Small intestine (tissue), 7 donors: ENCODE results near the gene ZNF532. TPM values are rescaled to one million over a fixed set of nuclear protein-coding genes. Genes with fewer than 3 reads are reported as not detected.
A peak's percentile ranks its signal among the peaks of the same experiment; 100 is the strongest.

ENCODE experiments used
- DNase-seq, 2 donors: peaks; one replicate each; pipeline versions ENCODE4 v3.0.0 to v3.0.0-alpha.2; 2013
- FAIRE-seq: peaks from 2 replicates; lab custom pipeline; 2012; peaks lifted over from hg19 to GRCh38; lab: Jason Lieb, UNC
- H3K27ac ChIP-seq, 3 donors: one replicate each; pipeline ENCODE4 v1.5.1; 2013; ENCODE audit warnings: low read length in 2 of 3, mild to moderate bottlenecking in 2 of 3, control low read depth in 1 of 3, inconsistent platforms in 1 of 3, low read depth in 1 of 3, moderate library complexity in 1 of 3
- H3K27me3 ChIP-seq, 3 donors: one replicate each; pipeline ENCODE4 v1.6.1; 2013; ENCODE audit warnings: low read length in 3 of 3, inconsistent platforms in 1 of 3; ENCODE audit not compliant: control insufficient read depth in 3 of 3, insufficient read depth in 3 of 3
- H3K36me3 ChIP-seq, 3 donors: one replicate each; pipeline ENCODE4 v1.6.1; 2013; ENCODE audit warnings: low read length in 3 of 3, inconsistent platforms in 1 of 3, low read depth in 1 of 3, mild to moderate bottlenecking in 1 of 3, moderate library complexity in 1 of 3; ENCODE audit not compliant: control insufficient read depth in 3 of 3, insufficient read depth in 2 of 3
- H3K4me1 ChIP-seq, 3 donors: one replicate each; pipeline ENCODE4 v1.6.1; 2013; ENCODE audit warnings: low read length in 2 of 3, inconsistent platforms in 1 of 3, low read depth in 1 of 3, mild to moderate bottlenecking in 1 of 3, moderate library complexity in 1 of 3; ENCODE audit not compliant: control insufficient read depth in 3 of 3, insufficient read depth in 2 of 3
- H3K4me3 ChIP-seq, 3 donors: one replicate each; pipeline ENCODE4 v1.5.1; 2013; ENCODE audit warnings: low read length in 3 of 3, control low read depth in 1 of 3, inconsistent platforms in 1 of 3, low read depth in 1 of 3, mild to moderate bottlenecking in 1 of 3, moderate library complexity in 1 of 3
- H3K9me3 ChIP-seq, 2 donors: one replicate each; pipeline ENCODE4 v1.6.1; 2013; ENCODE audit warnings: low read depth in 1 of 2, low read length in 1 of 2; ENCODE audit not compliant: control insufficient read depth in 2 of 2, insufficient read depth in 1 of 2
- WGBS, 3 donors: extraction: QIAGEN DNeasy Blood & Tissue Kit; methylation state at CpG; one replicate each; pipeline ENCODE4 v1.1.7; 2013; 5-methylcytosine and 5-hydroxymethylcytosine counted together
- polyA plus RNA-seq, 4 donors: library from polyadenylated mRNA; stranded (reverse) in 3 of 4; unstranded in 1 of 4; fragments of 200-250 nt in 3 of 4; fragments of 120-200 nt in 1 of 4; gene quantifications; one replicate each; pipeline versions ENCODE4 v1.2.1 to v1.2.3, GENCODE V29; 2013
- donor health status: healthy with polysubstance abuse.
- donor health status: control.
- donor health status: control.
- donor health status: Bipolar disorder and iron deficiency.
- donor health status: healthy.

ZNF532 gene
- polyA plus RNA-seq, 4 donors: 1.3 to 23.4 (median 4.9) TPM

- Histone ChIP-seq H3K9me3 (no peaks in the 10 kb centered on the region), H3K4me1 (no peaks in the 10 kb centered on the region), H3K36me3 (peaks cover 0 to 25% (median 0%) of the 10 kb centered on the region in 3 donors), H3K4me3 (no peak overlapping the region), H3K27ac (no peak overlapping the region), H3K27me3 (no peaks in the 10 kb centered on the region)
- WGBS, 3 donors: 65 to 72% (median 72%) methylated on average over 6 of the region's 6 CpGs
- DNase-seq (no peak), FAIRE-seq (no peak)
These were observed 30.3 kb downstream of the ZNF532 start for GRCh38 chr18:58894930-58895329.

GRCh38 chr18:58895385-58895784, 30.7 kb downstream of the ZNF532 start:
- FAIRE-seq (no peak), DNase-seq (no peak)
- H3K27ac ChIP-seq: no peak overlapping the region

GRCh38 chr18:58896268-58896667, 31.6 kb downstream of the ZNF532 start:
- no peak overlapping the region for H3K4me3 ChIP-seq
- H3K9me3 ChIP-seq: no peaks in the 10 kb centered on the region
- FAIRE-seq (no peak), DNase-seq (no peak)
- H3K27me3 ChIP-seq: no peaks in the 10 kb centered on the region
- 77 to 92% (median 91%) methylated on average over 2 of the region's 2 CpGs for WGBS, 3 donors
- no peaks in the 10 kb centered on the region for H3K4me1 ChIP-seq
- no peak overlapping the region for H3K27ac ChIP-seq
- peaks cover 0 to 29% (median 0%) of the 10 kb centered on the region in 3 donors for H3K36me3 ChIP-seq

More at GRCh38 chr18:58895385-58895784, 30.7 kb downstream of the ZNF532 start:
- peaks cover 0 to 30% (median 0%) of the 10 kb centered on the region in 3 donors for H3K36me3 ChIP-seq
- no peaks in the 10 kb centered on the region for H3K4me1 ChIP-seq
- no peaks in the 10 kb centered on the region for H3K9me3 ChIP-seq
- no peak overlapping the region for H3K4me3 ChIP-seq
- no peaks in the 10 kb centered on the region for H3K27me3 ChIP-seq
- WGBS, 3 donors: 73 to 80% (median 80%) methylated on average over 6 of the region's 6 CpGs

GRCh38 chr18:58896734-58897508, 32.2 kb downstream of the ZNF532 start:
- peaks cover 0 to 36% (median 0%) of the 10 kb centered on the region in 3 donors for H3K36me3 ChIP-seq
- no peaks in the 10 kb centered on the region for H3K27me3 ChIP-seq
- no peaks in the 10 kb centered on the region for H3K9me3 ChIP-seq
- H3K4me3 ChIP-seq: no peak overlapping the region
- H3K4me1 ChIP-seq: no peaks in the 10 kb centered on the region
- H3K27ac ChIP-seq: no peak overlapping the region
- FAIRE-seq: no peak
- WGBS, 3 donors: 75 to 87% (median 76%) methylated on average over 8 of the region's 8 CpGs
- no peak for DNase-seq

- no peaks in the 10 kb centered on the region for H3K27me3 ChIP-seq
- DNase-seq (no peak), FAIRE-seq (no peak)
- H3K36me3 ChIP-seq: peaks cover 0 to 39% (median 0%) of the 10 kb centered on the region in 3 donors
- WGBS, 3 donors: 94 to 95% (median 95%) methylated on average over 9 of the region's 9 CpGs
- H3K27ac ChIP-seq: no peak overlapping the region
- H3K4me3 ChIP-seq: no peak overlapping the region
- no peaks in the 10 kb centered on the region for H3K9me3 ChIP-seq
- H3K4me1 ChIP-seq: no peaks in the 10 kb centered on the region
These were observed 33.5 kb downstream of the ZNF532 start for GRCh38 chr18:58898010-58898799.

GRCh38 chr18:58900015-58900649, 35.5 kb downstream of the ZNF532 start:
- Histone ChIP-seq H3K36me3 (peaks cover 0 to 46% (median 0%) of the 10 kb centered on the region in 3 donors), H3K27ac (peak overlapping the region in 1 of 3 donors; percentile 8), H3K4me1 (no peaks in the 10 kb centered on the region), H3K27me3 (no peaks in the 10 kb centered on the region), H3K4me3 (no peak overlapping the region), H3K9me3 (no peaks in the 10 kb centered on the region)
- DNase-seq: no peak
- FAIRE-seq: no peak
- WGBS, 3 donors: 78 to 89% (median 85%) methylated on average over 11 of the region's 11 CpGs

- H3K36me3 ChIP-seq: peaks cover 0 to 39% (median 0%) of the 10 kb centered on the region in 3 donors
- no peaks in the 10 kb centered on the region for H3K4me1 ChIP-seq
- H3K27ac ChIP-seq: no peak overlapping the region
- no peaks in the 10 kb centered on the region for H3K9me3 ChIP-seq
- no peaks in the 10 kb centered on the region for H3K27me3 ChIP-seq
- WGBS, 3 donors: 89 to 97% (median 94%) methylated on average over 11 of the region's 11 CpGs
- no peak for DNase-seq
- no peak for FAIRE-seq
- H3K4me3 ChIP-seq: no peak overlapping the region
These were observed 36.5 kb downstream of the ZNF532 start for GRCh38 chr18:58901143-58901542.

GRCh38 chr18:58901783-58902182, 37.1 kb downstream of the ZNF532 start:
- FAIRE-seq (no peak), DNase-seq (no peak)
- Histone ChIP-seq H3K4me3 (no peak overlapping the region), H3K36me3 (peaks cover 0 to 42% (median 0%) of the 10 kb centered on the region in 3 donors), H3K27me3 (no peaks in the 10 kb centered on the region), H3K4me1 (no peaks in the 10 kb centered on the region), H3K9me3 (no peaks in the 10 kb centered on the region), H3K27ac (no peak overlapping the region)
- 94 to 96% (median 95%) methylated on average over 7 of the region's 7 CpGs for WGBS, 3 donors
